ENCODE data around the gene LAMTOR2. TPM values are rescaled to one million over a fixed set of nuclear protein-coding genes. Genes with fewer than 3 reads are reported as not detected.
A peak's percentile ranks its signal among the peaks of the same experiment; 100 is the strongest.

The LAMTOR2 gene
- total RNA-seq, 1 donor from 2014 or later: 29.4 TPM

- Histone ChIP-seq H3K4me3 (no peak overlapping the region), H3K27me3 (no peaks in the 10 kb centered on the region), H4K20me1 (ENCODE audit: low read depth) (peaks cover 22% of the 10 kb centered on the region), H2AFZ (replicated peaks) (no peak overlapping the region), H3K4me1 (peaks cover 19% of the 10 kb centered on the region), H3K4me2 (peak overlapping the region; percentile 59), H3K79me2 (ENCODE audit: low read depth) (no peaks in the 10 kb centered on the region), H3F3A (ENCODE audit: low read depth) (peaks cover 40% of the 10 kb centered on the region), H3K9me3 (ENCODE audit: low read depth) (no peaks in the 10 kb centered on the region), H3K9ac (no peak overlapping the region), H3K27ac (peak overlapping the region; percentile 42), H3K36me3 (peaks cover 11% of the 10 kb centered on the region)
- Mint-ChIP-seq H3K9me3 (no peaks in the 10 kb centered on the region), H3K27me3 (ENCODE audit: insufficient read depth, low read depth) (no peaks in the 10 kb centered on the region), H3K27ac (peak overlapping the region; percentile 68), H3K36me3 (peaks cover 36% of the 10 kb centered on the region), H3K4me3 (peak overlapping the region; percentile 54), H3K4me1 (peaks cover 23% of the 10 kb centered on the region)
- DNase-seq (ENCODE audit: low spot score): peak; percentile 79
- TF ChIP-seq EZH2phosphoT487 (IDR thresholded peaks at IDR 0.05) (no peak), CTCF (IDR thresholded peaks at IDR 0.05) (no peak), EZH2 (IDR thresholded peaks at IDR 0.05) (no peak)
Observed at GRCh38 chr1:156009404-156009803, 45.2 kb upstream of the LAMTOR2 start.

- H3K27ac Mint-ChIP-seq: no peak overlapping the region
- DNase-seq (ENCODE audit: low spot score): no peak
- peaks cover 30% of the 10 kb centered on the region for H3F3A ChIP-seq (ENCODE audit: low read depth)
- H3K4me2 ChIP-seq: no peak overlapping the region
- no peak overlapping the region for H3K9ac ChIP-seq
- H3K9me3 Mint-ChIP-seq: no peaks in the 10 kb centered on the region
- H3K36me3 Mint-ChIP-seq: peaks cover 47% of the 10 kb centered on the region
- H4K20me1 ChIP-seq (ENCODE audit: low read depth): peaks cover 22% of the 10 kb centered on the region
- H3K27me3 Mint-ChIP-seq (ENCODE audit: insufficient read depth, low read depth): no peaks in the 10 kb centered on the region
- H3K36me3 ChIP-seq: peaks cover 27% of the 10 kb centered on the region
- H3K79me2 ChIP-seq (ENCODE audit: low read depth): peaks cover 7% of the 10 kb centered on the region
- no peak overlapping the region for H2AFZ ChIP-seq (replicated peaks)
- no peak overlapping the region for H3K4me3 Mint-ChIP-seq
- H3K9me3 ChIP-seq (ENCODE audit: low read depth): no peaks in the 10 kb centered on the region
- peaks cover 23% of the 10 kb centered on the region for H3K4me1 Mint-ChIP-seq
- H3K4me1 ChIP-seq: peaks cover 15% of the 10 kb centered on the region
- no peak overlapping the region for H3K4me3 ChIP-seq
- no peak overlapping the region for H3K27ac ChIP-seq
- TF ChIP-seq CTCF (IDR thresholded peaks at IDR 0.05): no peak
- no peak for TF ChIP-seq EZH2phosphoT487 (IDR thresholded peaks at IDR 0.05)
- TF ChIP-seq EZH2 (IDR thresholded peaks at IDR 0.05): no peak
- H3K27me3 ChIP-seq: no peaks in the 10 kb centered on the region
Observed at GRCh38 chr1:156012051-156012817, 42.3 kb upstream of the LAMTOR2 start.

DNA sequence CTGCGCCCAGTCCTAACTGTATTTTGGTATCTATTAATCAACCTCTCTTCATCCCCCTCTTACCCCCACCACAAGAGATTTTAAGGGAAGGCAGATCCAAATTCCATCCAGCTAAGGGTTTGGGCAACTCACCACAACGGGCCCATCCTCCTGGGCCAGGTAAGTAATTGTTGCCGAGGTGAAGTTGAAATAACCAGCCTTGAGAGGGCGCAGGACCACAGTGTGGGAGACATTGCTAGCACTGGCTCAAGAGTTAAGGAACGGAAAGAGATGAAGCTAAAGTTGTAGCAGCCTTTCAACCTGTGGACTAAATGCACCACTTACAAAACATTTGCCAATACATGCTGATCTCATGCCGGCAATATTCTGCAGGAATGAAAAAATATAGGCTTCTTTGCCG is 39.8 kb upstream of the LAMTOR2 start:
- H3F3A ChIP-seq (ENCODE audit: low read depth): peaks cover 13% of the 10 kb centered on the region
- no peaks in the 10 kb centered on the region for H3K27me3 ChIP-seq
- H3K36me3 ChIP-seq: peaks cover 31% of the 10 kb centered on the region
- no peak overlapping the region for H3K9ac ChIP-seq
- no peak overlapping the region for H3K4me3 ChIP-seq
- H3K9me3 ChIP-seq (ENCODE audit: low read depth): no peaks in the 10 kb centered on the region
- no peak for TF ChIP-seq CTCF (IDR thresholded peaks at IDR 0.05)
- no peak for TF ChIP-seq EZH2phosphoT487 (IDR thresholded peaks at IDR 0.05)
- no peak for TF ChIP-seq EZH2 (IDR thresholded peaks at IDR 0.05)
- no peak overlapping the region for H3K4me2 ChIP-seq
- H3K27ac ChIP-seq: no peak overlapping the region
- H2AFZ ChIP-seq (replicated peaks): no peak overlapping the region
- peaks cover 5% of the 10 kb centered on the region for H3K4me1 ChIP-seq
- Mint-ChIP-seq H3K27ac (no peak overlapping the region), H3K27me3 (ENCODE audit: insufficient read depth, low read depth) (no peaks in the 10 kb centered on the region), H3K36me3 (peaks cover 47% of the 10 kb centered on the region), H3K4me3 (no peak overlapping the region), H3K9me3 (no peaks in the 10 kb centered on the region), H3K4me1 (peaks cover 18% of the 10 kb centered on the region)
- no peak for DNase-seq (ENCODE audit: low spot score)
- H4K20me1 ChIP-seq (ENCODE audit: low read depth): peaks cover 8% of the 10 kb centered on the region
- peaks cover 30% of the 10 kb centered on the region for H3K79me2 ChIP-seq (ENCODE audit: low read depth)

Data from neural progenitor cell (in vitro differentiated cells).